Measurements from ENCODE around the gene MGME1.

Gene MGME1

GRCh38 chr20:17992224-17992637 is 23.4 kb downstream of the MGME1 start:
- no peak for DNase-seq (ENCODE audit: low read depth in 2 of 2, low spot score in 1 of 2)

DNA sequence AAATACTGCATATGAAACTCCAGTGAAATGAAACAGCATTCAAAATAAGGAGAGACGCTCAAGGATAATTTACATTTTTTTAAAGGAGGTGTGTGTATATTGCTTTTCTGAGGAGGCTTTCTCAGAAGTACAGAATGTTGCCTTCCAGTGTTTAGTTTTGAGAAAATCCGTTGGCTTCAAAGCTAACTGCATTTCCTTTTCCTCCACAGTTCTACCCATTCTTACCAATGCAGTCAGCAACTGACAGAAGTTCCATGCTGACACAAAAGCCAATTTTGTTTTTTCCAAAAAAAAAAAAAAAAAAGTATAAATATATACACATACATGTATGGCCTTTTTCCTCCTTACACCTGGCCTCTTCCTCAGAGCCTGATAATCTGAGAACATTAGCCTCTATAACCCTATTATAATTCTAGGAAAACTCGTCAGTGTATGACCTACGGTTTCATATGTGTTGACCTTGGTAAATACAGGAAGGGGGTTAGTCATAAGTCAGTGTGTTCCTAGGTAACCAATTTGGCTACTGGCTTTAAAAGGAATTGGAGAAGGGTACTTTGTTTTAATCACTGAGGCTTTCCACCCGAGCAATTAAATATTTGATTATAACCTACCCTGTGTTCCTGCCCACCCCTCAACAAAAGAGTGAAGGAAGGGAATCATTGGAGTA is 24.2 kb downstream of the MGME1 start:
- DNase-seq (ENCODE audit: low read depth in 2 of 2, low spot score in 1 of 2) = no peak

- DNase-seq (ENCODE audit: low read depth in 2 of 2, low spot score in 1 of 2) = no peak
These were observed 24.7 kb downstream of the MGME1 start for GRCh38 chr20:17993546-17993945.

DNA sequence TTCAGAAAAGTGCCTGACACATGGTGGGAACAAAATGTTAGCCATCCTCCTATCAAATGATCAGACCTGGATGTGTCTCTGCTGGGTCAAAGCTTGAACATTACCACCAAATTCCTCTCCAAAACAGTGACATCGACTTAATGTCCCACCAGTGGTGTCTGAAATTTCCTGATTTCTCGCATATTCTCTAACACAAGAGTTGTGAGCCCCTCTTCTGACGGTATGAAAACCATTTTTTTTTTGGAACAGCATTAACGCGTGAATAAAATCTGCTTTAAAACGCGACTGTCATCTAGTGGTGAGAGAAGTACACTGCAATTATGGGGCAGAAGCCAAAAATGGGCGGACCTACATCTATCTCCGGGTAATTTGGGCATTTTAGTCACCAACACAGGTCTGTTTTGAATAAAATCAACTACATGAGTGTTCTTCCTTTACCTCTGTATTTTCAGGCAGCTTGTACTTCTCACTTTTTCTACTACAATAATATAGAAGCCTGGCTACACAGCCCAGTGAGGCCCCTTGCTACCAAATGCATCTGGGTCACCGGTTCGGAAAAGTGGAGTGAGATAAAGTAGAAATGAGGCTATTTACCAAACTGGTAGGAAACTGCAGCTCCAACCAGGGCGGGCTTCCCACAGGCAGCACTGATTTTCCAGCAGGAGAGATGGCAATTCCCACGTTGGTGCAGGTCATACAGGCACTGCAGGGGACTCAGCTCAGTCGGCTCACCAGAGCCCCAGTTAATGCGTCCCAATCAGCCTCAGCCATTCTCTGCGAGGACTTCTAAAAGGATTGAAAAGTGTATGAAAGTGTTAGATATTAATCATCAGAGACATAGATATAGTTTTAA is 27.4 kb downstream of the MGME1 start:
- no peak for DNase-seq (ENCODE audit: low read depth in 2 of 2, low spot score in 1 of 2)

DNA sequence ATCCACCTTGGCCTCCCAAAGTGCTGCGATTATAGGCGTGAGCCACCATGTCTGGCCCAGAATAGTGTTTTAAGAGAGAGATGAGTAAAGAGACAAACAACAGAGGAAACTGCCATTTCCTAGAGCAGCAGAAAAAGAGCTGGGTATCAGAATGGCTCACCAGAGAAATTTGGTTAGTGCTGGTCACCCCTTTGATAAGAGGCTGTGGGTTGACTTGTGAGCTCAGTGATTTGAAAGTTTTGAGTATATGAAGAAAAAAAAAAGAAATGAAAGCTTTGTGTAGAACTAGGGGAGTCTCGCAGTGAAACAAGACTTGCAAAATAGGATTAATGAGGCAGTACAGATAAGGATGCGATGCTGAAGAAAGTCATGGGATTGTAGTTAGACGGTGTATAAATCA is 29.6 kb downstream of the MGME1 start:
- no peak for DNase-seq (ENCODE audit: low read depth in 2 of 2, low spot score in 1 of 2)

DNA sequence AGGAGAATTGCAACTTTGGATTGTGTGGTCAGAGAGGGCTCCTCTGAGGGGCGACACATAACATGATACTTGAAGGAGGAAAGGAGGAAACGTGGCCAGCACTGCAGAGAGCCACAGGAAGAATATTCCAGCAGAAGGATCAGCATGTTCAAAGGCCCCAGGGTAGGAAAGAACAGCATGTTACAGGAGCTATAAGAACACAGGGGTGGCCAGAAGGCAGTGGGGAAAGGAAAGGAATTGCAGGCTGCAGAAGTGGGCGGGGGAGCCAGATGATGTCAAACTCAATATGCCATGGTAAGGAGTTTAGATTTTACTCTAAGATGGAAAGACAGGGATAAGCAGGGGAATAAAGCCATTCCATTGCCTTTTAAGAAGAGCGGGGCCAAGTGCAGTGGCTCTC is 30.7 kb downstream of the MGME1 start:
- DNase-seq (ENCODE audit: low read depth in 2 of 2, low spot score in 1 of 2) = no peak

GRCh38 chr20:18001131-18001921 is 32.5 kb downstream of the MGME1 start:
- no peak for DNase-seq (ENCODE audit: low read depth in 2 of 2, low spot score in 1 of 2)

GRCh38 chr20:18003897-18004296 is 35.1 kb downstream of the MGME1 start:
- DNase-seq (ENCODE audit: low read depth in 2 of 2, low spot score in 1 of 2) = no peak

- DNase-seq (ENCODE audit: low read depth in 2 of 2, low spot score in 1 of 2) = no peak
These were observed 35.7 kb downstream of the MGME1 start for GRCh38 chr20:18004384-18005031.

DNA sequence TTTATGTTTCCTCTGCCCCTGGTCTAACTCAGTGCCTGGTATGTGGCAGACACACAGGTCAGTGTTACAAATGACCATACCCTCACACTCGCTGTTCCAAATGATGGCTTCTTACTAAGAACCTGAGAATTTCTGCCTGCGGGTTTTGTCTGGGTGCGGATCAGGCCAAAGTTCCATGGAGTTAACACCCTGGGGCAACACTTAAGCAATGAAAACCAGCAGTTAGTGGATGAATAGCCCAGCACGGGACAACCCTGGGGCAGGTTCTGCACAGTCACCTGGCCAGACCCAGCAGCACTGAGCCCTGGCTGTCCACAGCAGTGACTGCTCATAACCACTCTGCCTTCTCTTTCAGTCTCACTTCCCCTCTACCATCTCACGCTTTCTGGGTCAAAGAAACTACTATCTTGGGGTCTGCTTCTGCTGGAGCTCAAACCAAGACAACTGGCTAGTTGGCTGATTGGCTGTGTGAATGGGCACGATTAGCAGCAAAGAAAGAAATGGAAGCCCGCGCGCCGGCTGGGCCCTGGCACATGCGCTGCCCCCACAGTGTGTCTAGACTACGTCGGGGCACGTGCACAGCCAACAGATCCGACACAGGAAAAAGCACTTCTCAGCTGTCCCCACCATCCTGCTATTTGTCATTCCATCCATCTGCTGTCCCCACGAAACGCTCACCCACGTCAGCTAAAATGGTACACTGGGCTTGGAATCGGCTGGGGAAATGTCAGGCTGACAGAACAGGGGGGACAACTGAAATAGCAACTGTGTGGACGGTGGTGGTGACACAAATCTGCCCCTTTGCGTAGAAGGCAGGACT is 36.6 kb downstream of the MGME1 start:
- no peak for DNase-seq (ENCODE audit: low read depth in 2 of 2, low spot score in 1 of 2)

DNA sequence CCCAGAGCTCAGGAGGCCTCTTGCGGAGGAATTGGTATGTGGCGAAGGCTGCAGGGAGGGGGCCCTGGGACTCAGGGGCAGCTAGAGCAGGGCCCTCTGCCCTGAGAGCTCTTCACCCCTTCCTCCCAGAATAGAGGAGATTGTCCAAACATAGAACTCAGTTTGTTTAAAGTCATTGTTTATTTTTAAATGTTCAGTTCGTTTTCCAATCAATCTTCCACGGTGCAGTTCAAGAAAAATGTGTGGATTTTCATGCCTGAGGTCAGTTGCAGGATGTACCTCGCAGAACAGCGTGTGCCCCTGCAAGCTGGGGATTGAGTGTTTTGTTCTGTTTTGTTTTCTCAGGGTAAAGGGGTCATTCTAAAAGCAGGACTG is 37.2 kb downstream of the MGME1 start:
- DNase-seq (ENCODE audit: low read depth in 2 of 2, low spot score in 1 of 2) = no peak

- DNase-seq (ENCODE audit: low read depth in 2 of 2, low spot score in 1 of 2) = no peak
These were observed 37.9 kb downstream of the MGME1 start for GRCh38 chr20:18006684-18007083.

- no peak for DNase-seq (ENCODE audit: low read depth in 2 of 2, low spot score in 1 of 2)
These were observed 38.9 kb downstream of the MGME1 start for GRCh38 chr20:18007534-18008292.

DNA sequence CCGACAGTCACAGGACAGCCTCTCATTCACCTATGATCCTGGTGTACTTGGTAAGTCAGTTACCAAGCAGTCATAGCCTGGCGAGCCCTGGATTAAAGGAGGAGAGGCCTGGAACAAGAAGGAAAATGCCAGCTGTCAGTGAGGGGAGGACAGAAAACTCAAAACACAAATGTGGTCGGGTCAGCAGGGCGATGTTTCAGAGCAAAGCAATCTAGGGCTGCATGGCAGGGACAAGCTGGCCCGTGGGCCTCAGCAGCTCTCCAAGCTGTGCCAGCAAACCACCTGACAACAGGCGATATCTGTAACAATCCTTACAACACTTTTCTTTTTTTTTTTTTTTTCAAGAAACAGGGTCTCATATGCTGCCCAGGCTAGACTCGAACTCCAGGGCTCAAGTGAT is 40.3 kb downstream of the MGME1 start:
- no peak for DNase-seq (ENCODE audit: low read depth in 2 of 2, low spot score in 1 of 2)

GRCh38 chr20:18011482-18011881 is 42.7 kb downstream of the MGME1 start:
- no peak for DNase-seq (ENCODE audit: low read depth in 2 of 2, low spot score in 1 of 2)

- no peak for DNase-seq (ENCODE audit: low read depth in 2 of 2, low spot score in 1 of 2)
These were observed 43.3 kb downstream of the MGME1 start for GRCh38 chr20:18011951-18012645.

- no peak for DNase-seq (ENCODE audit: low read depth in 2 of 2, low spot score in 1 of 2)
These were observed 44.1 kb downstream of the MGME1 start for GRCh38 chr20:18012901-18013300.

- DNase-seq (ENCODE audit: low read depth in 2 of 2, low spot score in 1 of 2) = no peak
These were observed 45.6 kb downstream of the MGME1 start for GRCh38 chr20:18014411-18014810.

- DNase-seq (ENCODE audit: low read depth in 2 of 2, low spot score in 1 of 2) = no peak
These were observed 48.0 kb downstream of the MGME1 start for GRCh38 chr20:18016772-18017171.

Data from stimulated activated CD8-positive, alpha-beta memory T cell treated with anti-CD3 and anti-CD28 coated beads, Interleukin-4, amount 100 ng/mL, for 1 hour (primary cell).